ENCODE data around the gene BANK1.

GRCh38 chr4:101914761-101915160 is 124.2 kb downstream of the BANK1 start:
- TF ChIP-seq CTCF (conservative IDR thresholded peaks at IDR 0.05; ENCODE audit: low read length) (no peak), EZH2phosphoT487 (IDR thresholded peaks at IDR 0.05; ENCODE audit: borderline replicate concordance, low read depth, low read length) (no peak)
